ENCODE results near the gene DNAH10. TPM values are rescaled to one million over a fixed set of nuclear protein-coding genes. Genes with fewer than 3 reads are reported as not detected.

The DNAH10 gene
- total and polyA plus RNA-seq, 7 experiments from 2014 or later = 0.05 to 0.50 (median 0.10) TPM

DNA sequence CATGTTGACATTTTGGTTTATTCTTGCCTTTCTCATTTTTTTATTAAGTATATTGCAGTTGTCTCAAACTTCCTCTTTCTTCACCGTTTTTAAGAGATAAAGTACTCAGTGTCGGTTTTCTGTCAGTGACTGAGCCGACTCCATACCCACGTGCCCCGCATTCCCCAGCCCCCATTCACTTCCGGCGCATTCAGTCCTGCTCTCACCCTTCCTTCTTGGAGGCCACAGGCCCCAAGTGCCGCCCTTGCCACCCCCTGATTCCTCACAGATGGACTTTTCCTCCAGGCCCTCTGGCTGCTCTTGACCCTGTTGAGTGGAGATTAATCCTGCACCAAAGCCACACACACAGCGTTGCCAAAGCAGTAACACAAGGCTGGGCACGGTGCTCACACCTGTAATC is 19.1 kb upstream of the DNAH10 start:
- POLR2A ChIA-PET = no interaction called here
- ATAC-seq (peak; percentile 46), DNase-seq (peak in 1 of 9 donors; percentile 12)
- Histone ChIP-seq H3K9me3 (ENCODE audit: control insufficient read depth in 2 of 3, low read length in 3 of 3) (no peaks in the 10 kb centered on the region), H3K36me3 (ENCODE audit: control insufficient read depth in 2 of 3, insufficient read depth in 3 of 3, low read length in 3 of 3) (peaks cover 11 to 58% (median 14%) of the 10 kb centered on the region in 3 experiments), H3K4me1 (ENCODE audit: control insufficient read depth in 2 of 2, insufficient read depth in 2 of 2, low read length in 2 of 2) (peaks cover 0 to 16% of the 10 kb centered on the region in 2 donors), H3K4me3 (ENCODE audit: low read length) (no peak overlapping the region), H3K27ac (ENCODE audit: low read depth, low read length) (no peak overlapping the region), H3K27me3 (ENCODE audit: control insufficient read depth in 2 of 2, insufficient read depth in 2 of 2, low read length in 2 of 2) (no peaks in the 10 kb centered on the region)
- Mint-ChIP-seq H3K4me1 (peaks cover 19 to 42% (median 33%) of the 10 kb centered on the region in 7 donors), H3K36me3 (peaks cover 13 to 61% (median 44%) of the 10 kb centered on the region in 5 donors), H3K9me3 (peaks cover 0 to 1% (median 0%) of the 10 kb centered on the region in 11 donors), H3K27me3 (no peaks in the 10 kb centered on the region), H3K27ac (peak overlapping the region; percentile 20 to 94 (median 83)), H3K4me3 (peak overlapping the region in 7 of 10 donors; percentile 9 to 62 (median 47))
- intact Hi-C loops (cut with micrococcal nuclease) = no loop called here
- CTCF ChIA-PET = no interaction called here

DNA sequence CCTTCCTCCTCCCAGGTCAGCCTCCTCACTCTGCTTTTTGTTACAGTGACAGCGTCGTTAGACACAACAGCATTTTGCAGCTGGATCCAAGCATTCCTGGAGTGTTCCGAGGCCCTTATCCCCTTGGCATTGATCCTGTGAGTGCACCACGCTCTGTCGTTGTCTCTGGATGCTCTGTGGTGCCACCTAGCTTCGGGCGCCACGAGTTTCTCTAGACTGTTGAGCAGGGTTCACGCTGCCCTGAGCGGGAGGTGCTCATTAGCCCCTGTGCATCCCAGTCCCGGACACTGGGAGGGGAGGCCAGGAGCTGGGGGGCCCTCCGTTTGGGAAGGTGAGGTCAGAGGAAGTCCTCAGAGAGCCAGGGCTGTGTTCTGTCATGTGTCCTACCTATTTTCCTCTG is 17.3 kb upstream of the DNAH10 start:
- Mint-ChIP-seq H3K27me3 (no peaks in the 10 kb centered on the region), H3K36me3 (peaks cover 3 to 63% (median 34%) of the 10 kb centered on the region in 5 donors), H3K4me1 (peaks cover 19 to 50% (median 41%) of the 10 kb centered on the region in 7 donors), H3K27ac (peak overlapping the region in 3 of 9 donors; percentile 17 to 84 (median 49)), H3K9me3 (peaks cover 0 to 1% (median 0%) of the 10 kb centered on the region in 11 donors), H3K4me3 (no peak overlapping the region)
- CTCF ChIA-PET = interaction anchor here (0.6 kb wide), 1 partner anchor 489 kb away, joined by 3 read pairs; no protein-coding TSS in a partner anchor
- Histone ChIP-seq H3K27me3 (ENCODE audit: control insufficient read depth in 2 of 2, insufficient read depth in 2 of 2, low read length in 2 of 2) (no peaks in the 10 kb centered on the region), H3K36me3 (ENCODE audit: control insufficient read depth in 2 of 3, insufficient read depth in 3 of 3, low read length in 3 of 3) (peaks cover 7 to 58% (median 18%) of the 10 kb centered on the region in 3 experiments), H3K4me1 (ENCODE audit: control insufficient read depth in 2 of 2, insufficient read depth in 2 of 2, low read length in 2 of 2) (peaks cover 0 to 16% of the 10 kb centered on the region in 2 donors), H3K27ac (ENCODE audit: low read depth, low read length) (no peak overlapping the region), H3K4me3 (ENCODE audit: low read length) (no peak overlapping the region), H3K9me3 (ENCODE audit: control insufficient read depth in 2 of 3, low read length in 3 of 3) (no peaks in the 10 kb centered on the region)
- ATAC-seq (no peak), DNase-seq (no peak)
- intact Hi-C loops (cut with micrococcal nuclease) = loop anchor here in 1 of 2 donors (5.0 kb wide), 1 partner anchor 237 kb away; no protein-coding TSS in a partner anchor
- POLR2A ChIA-PET = no interaction called here

GRCh38 chr12:123747309-123747708 is 14.8 kb upstream of the DNAH10 start:
- intact Hi-C loops (cut with micrococcal nuclease) = loop anchor here in 1 of 2 donors (5.0 kb wide), 1 partner anchor 235 kb away; no protein-coding TSS in a partner anchor
- Mint-ChIP-seq H3K27me3 (no peaks in the 10 kb centered on the region), H3K36me3 (peaks cover 3 to 50% (median 30%) of the 10 kb centered on the region in 5 donors), H3K9me3 (peaks cover 0 to 1% (median 0%) of the 10 kb centered on the region in 11 donors), H3K27ac (peak overlapping the region; percentile 7 to 92 (median 85)), H3K4me3 (peak overlapping the region in 8 of 10 donors; percentile 26 to 73 (median 56)), H3K4me1 (peaks cover 14 to 52% (median 31%) of the 10 kb centered on the region in 7 donors)
- DNase-seq (peak in 5 of 9 donors; percentile 14 to 36 (median 21)), ATAC-seq (no peak)
- H3K27ac ChIP-seq (ENCODE audit: low read depth, low read length) = peak overlapping the region; percentile 37
- peaks cover 7 to 54% (median 19%) of the 10 kb centered on the region in 3 experiments for H3K36me3 ChIP-seq (ENCODE audit: control insufficient read depth in 2 of 3, insufficient read depth in 3 of 3, low read length in 3 of 3)
- POLR2A ChIA-PET = interaction anchor here (1.6 kb wide), 1 partner anchor 14 kb away, joined by 4 read pairs; no protein-coding TSS in a partner anchor
- CTCF ChIA-PET = no interaction called here
- H3K4me3 ChIP-seq (ENCODE audit: low read length) = no peak overlapping the region
- H3K27me3 ChIP-seq (ENCODE audit: control insufficient read depth in 2 of 2, insufficient read depth in 2 of 2, low read length in 2 of 2) = no peaks in the 10 kb centered on the region
- H3K9me3 ChIP-seq (ENCODE audit: control insufficient read depth in 2 of 3, low read length in 3 of 3) = no peaks in the 10 kb centered on the region
- H3K4me1 ChIP-seq (ENCODE audit: control insufficient read depth in 2 of 2, insufficient read depth in 2 of 2, low read length in 2 of 2) = peaks cover 0 to 10% of the 10 kb centered on the region in 2 donors

DNA sequence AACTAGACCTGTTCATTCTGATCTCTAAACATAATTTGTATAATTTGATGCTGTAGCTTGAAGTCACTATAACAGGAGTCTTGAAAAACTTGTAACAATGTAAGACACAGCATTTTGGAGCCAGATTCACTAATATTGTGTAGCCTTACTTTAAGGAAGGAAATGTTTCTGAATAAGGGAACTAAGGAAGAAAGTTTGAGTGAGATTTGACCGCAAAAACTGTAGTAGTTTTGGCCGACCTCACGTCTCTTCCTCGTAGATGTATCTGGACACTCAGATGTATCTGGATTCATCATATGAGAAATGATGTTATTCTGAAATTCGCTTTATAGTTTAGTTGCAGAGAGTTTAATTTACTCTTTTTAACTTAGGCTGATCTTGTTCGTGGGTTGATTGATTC is 13.9 kb upstream of the DNAH10 start:
- intact Hi-C loops (cut with micrococcal nuclease) = loop anchor here in 1 of 2 donors (5.0 kb wide), 1 partner anchor 234 kb away; no protein-coding TSS in a partner anchor
- Histone ChIP-seq H3K27ac (ENCODE audit: low read depth, low read length) (no peak overlapping the region), H3K27me3 (ENCODE audit: control insufficient read depth in 2 of 2, insufficient read depth in 2 of 2, low read length in 2 of 2) (no peaks in the 10 kb centered on the region), H3K9me3 (ENCODE audit: control insufficient read depth in 2 of 3, low read length in 3 of 3) (no peaks in the 10 kb centered on the region), H3K36me3 (ENCODE audit: control insufficient read depth in 2 of 3, insufficient read depth in 3 of 3, low read length in 3 of 3) (peaks cover 7 to 62% (median 19%) of the 10 kb centered on the region in 3 experiments), H3K4me1 (ENCODE audit: control insufficient read depth in 2 of 2, insufficient read depth in 2 of 2, low read length in 2 of 2) (peaks cover 0 to 6% of the 10 kb centered on the region in 2 donors), H3K4me3 (ENCODE audit: low read length) (no peak overlapping the region)
- Mint-ChIP-seq H3K4me1 (peaks cover 9 to 46% (median 24%) of the 10 kb centered on the region in 7 donors), H3K9me3 (peaks cover 0 to under 1% (median 0%) of the 10 kb centered on the region in 11 donors), H3K36me3 (peaks cover 3 to 46% (median 30%) of the 10 kb centered on the region in 5 donors), H3K27ac (peak overlapping the region in 8 of 9 donors; percentile 7 to 92 (median 64)), H3K4me3 (peak overlapping the region in 2 of 10 donors; percentile 61 to 65), H3K27me3 (no peaks in the 10 kb centered on the region)
- DNase-seq (no peak), ATAC-seq (no peak)
- POLR2A ChIA-PET = interaction anchor here (1.6 kb wide), 1 partner anchor 13 kb away, joined by 4 read pairs; no protein-coding TSS in a partner anchor
- CTCF ChIA-PET = no interaction called here

- Mint-ChIP-seq H3K27me3 (no peaks in the 10 kb centered on the region), H3K36me3 (peaks cover 3 to 47% (median 30%) of the 10 kb centered on the region in 5 donors), H3K4me3 (peak overlapping the region in 1 of 10 donors; percentile 61), H3K4me1 (peaks cover 7 to 44% (median 22%) of the 10 kb centered on the region in 7 donors), H3K9me3 (no peaks in the 10 kb centered on the region), H3K27ac (peak overlapping the region in 6 of 9 donors; percentile 22 to 92 (median 64))
- ATAC-seq (no peak), DNase-seq (no peak)
- Histone ChIP-seq H3K27me3 (ENCODE audit: control insufficient read depth in 2 of 2, insufficient read depth in 2 of 2, low read length in 2 of 2) (no peaks in the 10 kb centered on the region), H3K4me3 (ENCODE audit: low read length) (no peak overlapping the region), H3K9me3 (ENCODE audit: control insufficient read depth in 2 of 3, low read length in 3 of 3) (no peaks in the 10 kb centered on the region), H3K36me3 (ENCODE audit: control insufficient read depth in 2 of 3, insufficient read depth in 3 of 3, low read length in 3 of 3) (peaks cover 7 to 64% (median 19%) of the 10 kb centered on the region in 3 experiments), H3K27ac (ENCODE audit: low read depth, low read length) (no peak overlapping the region), H3K4me1 (ENCODE audit: control insufficient read depth in 2 of 2, insufficient read depth in 2 of 2, low read length in 2 of 2) (peaks cover 0 to 6% of the 10 kb centered on the region in 2 donors)
- intact Hi-C loops (cut with micrococcal nuclease) = loop anchor here in 1 of 2 donors (5.0 kb wide), 1 partner anchor 234 kb away; no protein-coding TSS in a partner anchor
- ChIA-PET POLR2A (interaction anchor here (1.6 kb wide), 1 partner anchor 13 kb away, joined by 4 read pairs; no protein-coding TSS in a partner anchor), CTCF (no interaction called here)
Measured at GRCh38 chr12:123748661-123749060, 13.4 kb upstream of the DNAH10 start.

GRCh38 chr12:123749355-123749754 is 12.7 kb upstream of the DNAH10 start:
- CTCF ChIA-PET = no interaction called here
- no peaks in the 10 kb centered on the region for H3K27me3 Mint-ChIP-seq
- H3K27ac Mint-ChIP-seq = peak overlapping the region in 2 of 9 donors; percentile 26 to 29
- ATAC-seq (no peak), DNase-seq (no peak)
- H3K36me3 Mint-ChIP-seq = peaks cover 3 to 42% (median 30%) of the 10 kb centered on the region in 5 donors
- H3K9me3 ChIP-seq (ENCODE audit: control insufficient read depth in 2 of 3, low read length in 3 of 3) = no peaks in the 10 kb centered on the region
- no peaks in the 10 kb centered on the region for H3K27me3 ChIP-seq (ENCODE audit: control insufficient read depth in 2 of 2, insufficient read depth in 2 of 2, low read length in 2 of 2)
- H3K4me1 Mint-ChIP-seq = peaks cover 7 to 44% (median 22%) of the 10 kb centered on the region in 7 donors
- H3K4me1 ChIP-seq (ENCODE audit: control insufficient read depth in 2 of 2, insufficient read depth in 2 of 2, low read length in 2 of 2) = peaks cover 0 to 6% of the 10 kb centered on the region in 2 donors
- H3K36me3 ChIP-seq (ENCODE audit: control insufficient read depth in 2 of 3, insufficient read depth in 3 of 3, low read length in 3 of 3) = peaks cover 14 to 64% (median 26%) of the 10 kb centered on the region in 3 experiments
- H3K4me3 Mint-ChIP-seq = no peak overlapping the region
- no peak overlapping the region for H3K4me3 ChIP-seq (ENCODE audit: low read length)
- POLR2A ChIA-PET = interaction anchor here (0.6 to 0.9 kb wide), 2 partner anchors 12 to 1029 kb away, joined by 3 to 7 read pairs; no protein-coding TSS in a partner anchor
- H3K9me3 Mint-ChIP-seq = no peaks in the 10 kb centered on the region
- H3K27ac ChIP-seq (ENCODE audit: low read depth, low read length) = no peak overlapping the region
- intact Hi-C loops (cut with micrococcal nuclease) = loop anchor here in 1 of 2 donors (5.0 kb wide), 1 partner anchor 233 kb away; no protein-coding TSS in a partner anchor

Data from naive thymus-derived CD4-positive, alpha-beta T cell (primary cell).